ENCODE data around the gene SAYSD1. TPM values are rescaled to one million over a fixed set of nuclear protein-coding genes. Genes with fewer than 3 reads are reported as not detected.

SAYSD1 gene
- polyA plus RNA-seq, 4 donors = 19.6 to 22.6 (median 20.6) TPM

GRCh38 chr6:39080246-39080875 is 34.6 kb downstream of the SAYSD1 start:
- DNase-seq (ENCODE audit: low read depth in 4 of 4, low spot score in 3 of 4) = no peak

GRCh38 chr6:39079197-39080125 is 35.5 kb downstream of the SAYSD1 start:
- no peak for DNase-seq (ENCODE audit: low read depth in 4 of 4, low spot score in 3 of 4)

DNA sequence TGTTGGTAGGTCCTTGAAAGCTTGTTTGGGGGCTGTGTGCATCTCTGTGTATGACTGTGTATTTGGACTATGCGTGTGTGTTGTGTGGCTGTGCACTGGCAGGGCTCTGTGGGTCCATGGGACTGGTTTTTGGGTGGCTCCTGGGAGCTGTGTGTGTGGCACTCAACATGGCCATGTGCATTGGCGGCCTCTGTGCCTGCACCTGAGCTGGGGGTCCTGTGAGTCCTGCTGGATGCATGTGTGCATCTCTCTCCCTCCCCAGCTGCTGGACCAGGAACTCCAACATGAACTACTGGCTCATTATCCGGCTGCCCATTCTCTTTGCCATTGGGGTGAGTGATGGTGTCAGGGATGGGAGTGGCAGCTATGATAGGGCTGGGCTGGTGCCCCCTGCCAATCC is 36.3 kb downstream of the SAYSD1 start:
- no peak for DNase-seq (ENCODE audit: low read depth in 4 of 4, low spot score in 3 of 4)

DNA sequence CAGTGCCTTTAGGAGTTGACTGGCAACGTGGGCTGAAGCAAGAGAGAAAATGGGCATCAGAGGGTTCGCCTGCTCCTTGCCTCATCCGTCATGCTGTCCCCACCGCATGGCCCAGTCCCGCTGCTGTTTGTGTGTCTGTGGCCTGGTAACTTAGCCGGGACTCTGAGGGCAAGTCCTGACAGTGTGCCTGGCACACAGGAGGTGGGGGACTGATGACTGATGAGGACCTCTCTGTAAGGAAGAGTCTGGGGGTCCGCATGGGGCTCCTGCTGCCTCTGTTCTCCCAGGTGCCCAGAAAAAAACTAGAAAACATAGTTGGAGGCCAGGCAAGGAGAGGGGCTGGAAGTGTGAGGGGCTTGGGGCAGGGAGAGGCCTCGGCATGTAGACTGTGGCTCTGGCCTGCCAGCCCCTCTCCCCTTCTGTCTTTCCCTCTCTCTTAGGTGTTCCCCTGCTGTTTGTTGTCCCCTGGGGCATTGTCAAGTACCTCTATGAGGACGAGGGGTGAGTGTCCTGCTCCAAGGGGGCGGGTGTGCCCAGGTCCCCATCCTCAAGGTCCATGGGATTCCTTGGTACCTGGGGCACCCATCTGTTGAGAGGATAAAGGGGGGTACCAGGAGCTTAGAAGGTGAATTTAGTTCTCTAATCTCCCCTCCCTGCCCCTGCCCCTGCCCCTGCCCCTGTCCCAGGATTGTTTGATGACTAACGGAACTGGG is 36.9 kb downstream of the SAYSD1 start:
- DNase-seq (ENCODE audit: low read depth in 4 of 4, low spot score in 3 of 4) = no peak

DNA sequence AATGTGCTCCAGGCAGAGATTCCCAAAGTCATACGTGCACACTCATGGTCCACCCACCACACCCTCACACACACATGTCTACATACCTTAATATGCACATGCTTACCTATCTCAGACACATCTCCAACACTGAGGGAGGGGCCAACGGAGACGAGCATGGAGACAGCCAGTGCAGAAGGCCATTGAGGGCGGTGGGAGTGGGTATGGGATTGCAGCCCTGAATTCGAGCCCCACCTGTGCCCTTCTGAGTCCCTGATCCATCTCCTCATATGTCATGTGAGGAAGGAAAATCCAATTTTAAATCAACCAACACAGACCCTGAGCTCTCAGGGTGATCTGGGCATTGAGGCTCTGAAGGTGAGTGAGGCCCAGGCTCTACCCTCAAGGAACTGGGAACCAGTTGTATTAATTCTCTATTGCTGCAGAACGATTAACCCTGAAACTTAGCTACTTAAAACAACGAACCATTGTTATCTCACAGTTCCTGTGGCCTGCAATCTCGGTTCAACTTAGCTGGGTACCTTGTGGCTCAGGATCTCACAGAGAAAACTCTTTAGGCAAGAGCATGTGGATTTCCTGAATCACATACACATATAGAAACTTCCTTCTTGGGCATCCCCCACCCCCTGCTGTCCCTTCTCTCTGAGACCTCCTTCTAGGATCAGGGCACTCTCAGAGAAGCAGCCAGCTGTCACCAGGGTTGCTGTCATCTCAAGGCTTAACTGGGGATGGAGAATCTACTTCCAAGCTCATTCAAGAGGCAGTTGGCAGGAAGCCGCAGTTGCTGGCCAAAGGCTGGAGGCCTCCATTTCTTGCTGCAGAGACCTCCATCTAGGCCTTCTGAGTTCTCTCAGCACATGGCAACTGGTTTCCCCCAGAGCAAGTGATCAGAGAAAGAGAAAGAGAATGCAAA is 38.1 kb downstream of the SAYSD1 start:
- DNase-seq (ENCODE audit: low read depth in 4 of 4, low spot score in 3 of 4) = no peak

DNA sequence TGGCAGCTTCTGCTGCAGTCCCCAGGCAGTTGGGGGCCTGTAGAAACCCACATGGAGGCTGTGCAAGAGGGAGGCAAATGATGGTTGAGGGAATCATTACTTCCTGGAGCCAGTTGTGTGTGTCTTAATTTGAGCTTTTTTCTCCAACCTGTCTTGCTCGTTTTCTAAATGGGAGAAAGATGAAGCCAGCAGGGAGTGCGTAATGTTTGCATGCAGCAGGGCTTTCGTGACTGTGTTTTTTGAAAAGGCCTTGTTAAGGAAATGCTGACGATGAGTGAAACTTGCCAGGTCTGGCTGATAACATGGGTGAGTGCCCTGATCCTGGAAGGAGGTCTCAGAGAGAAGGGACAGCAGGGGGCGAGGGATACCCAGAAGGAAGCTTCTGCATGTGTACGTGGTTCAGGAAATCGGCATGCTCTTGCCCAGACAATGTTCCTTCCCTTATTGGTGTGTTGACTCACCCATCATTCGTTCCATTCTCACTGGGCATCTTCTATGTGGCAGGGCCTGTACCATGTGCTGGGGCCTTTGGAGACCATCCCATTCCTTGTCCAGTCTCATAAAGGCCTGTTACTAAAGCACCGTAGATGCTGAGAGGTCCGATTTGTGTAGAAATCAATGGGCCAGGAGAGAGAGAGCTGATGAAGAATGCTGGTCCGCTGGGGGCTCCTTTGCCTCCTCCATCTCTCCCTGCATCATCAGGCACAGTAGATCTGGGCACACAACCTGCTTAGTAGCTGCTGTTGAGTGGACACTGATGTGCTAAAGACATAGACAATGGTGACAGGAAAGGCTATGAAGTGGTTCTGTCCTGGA is 39.0 kb downstream of the SAYSD1 start:
- no peak for DNase-seq (ENCODE audit: low read depth in 4 of 4, low spot score in 3 of 4)

DNA sequence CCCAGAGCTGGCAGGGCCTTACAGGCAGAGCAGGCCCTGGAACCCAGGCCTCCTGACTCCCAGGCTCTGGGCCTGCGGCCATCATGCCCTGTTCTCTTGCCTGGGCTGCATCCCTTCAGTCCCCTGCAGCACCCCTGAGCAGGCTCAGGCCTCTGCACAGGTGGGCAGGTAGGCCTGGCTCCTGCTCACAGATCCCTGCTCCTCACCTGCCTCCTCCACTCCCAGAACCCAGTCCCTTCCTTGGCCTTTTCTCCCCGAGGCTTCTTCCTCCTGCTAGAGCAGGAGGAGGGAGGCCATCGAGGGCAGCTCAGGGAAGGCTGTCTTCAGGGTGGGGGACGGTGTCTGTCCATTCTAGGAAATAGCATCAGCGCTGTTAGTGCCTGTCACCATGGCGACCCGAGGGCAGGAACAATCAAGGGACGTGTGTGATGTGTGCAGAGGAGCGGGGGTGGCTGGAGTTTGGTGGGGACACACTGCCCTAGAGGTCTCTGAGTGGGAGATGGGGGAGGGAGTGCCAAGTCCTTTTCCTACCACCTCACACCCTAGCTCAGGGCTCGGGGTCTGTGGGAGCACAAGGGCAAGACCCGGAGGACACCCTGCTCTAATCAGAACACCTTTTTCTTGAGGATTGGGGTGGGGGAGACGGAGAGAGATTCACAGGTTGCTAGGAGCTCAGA is 39.8 kb downstream of the SAYSD1 start:
- DNase-seq (ENCODE audit: low read depth in 4 of 4, low spot score in 3 of 4) = no peak

DNA sequence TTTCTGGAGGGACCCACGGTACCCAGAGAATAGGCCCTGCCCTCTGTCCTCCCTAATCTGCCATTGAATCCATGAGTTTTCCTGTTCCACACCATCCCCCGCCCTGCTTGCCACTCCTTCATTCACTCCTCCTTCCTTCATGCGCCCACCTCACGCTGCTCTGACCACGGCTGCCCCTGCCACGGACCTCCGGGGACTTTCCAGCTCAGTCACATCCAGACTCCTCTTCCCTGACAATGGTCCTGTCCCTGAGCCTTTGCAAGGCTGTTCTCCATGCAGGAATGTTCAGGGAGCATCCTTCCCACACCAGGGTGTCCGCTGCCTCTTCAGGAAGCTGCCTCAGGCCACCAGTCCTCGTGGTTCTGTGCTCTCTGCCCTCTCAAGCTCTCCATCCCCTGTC is 40.5 kb downstream of the SAYSD1 start:
- no peak for DNase-seq (ENCODE audit: low read depth in 4 of 4, low spot score in 3 of 4)

GRCh38 chr6:39073471-39074355 is 41.3 kb downstream of the SAYSD1 start:
- DNase-seq (ENCODE audit: low read depth in 4 of 4, low spot score in 3 of 4) = no peak

DNA sequence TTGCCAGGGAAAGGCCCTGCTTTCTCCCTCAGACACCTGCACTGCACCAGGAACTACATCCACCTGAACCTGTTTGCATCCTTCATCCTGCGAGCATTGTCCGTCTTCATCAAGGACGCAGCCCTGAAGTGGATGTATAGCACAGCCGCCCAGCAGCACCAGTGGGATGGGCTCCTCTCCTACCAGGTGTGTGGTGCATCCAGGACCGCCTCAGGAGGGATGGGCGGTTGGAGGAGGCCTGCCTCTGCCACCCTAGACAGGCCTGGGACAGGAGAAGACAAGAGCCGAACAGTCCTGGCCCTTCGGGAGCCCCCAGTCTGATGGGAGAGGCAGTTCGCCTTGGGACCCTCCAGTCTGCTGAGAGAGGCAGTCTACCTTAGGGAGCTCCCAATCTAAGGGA is 42.2 kb downstream of the SAYSD1 start:
- DNase-seq (ENCODE audit: low read depth in 4 of 4, low spot score in 3 of 4) = no peak

- DNase-seq (ENCODE audit: low read depth in 4 of 4, low spot score in 3 of 4) = no peak
Observed at GRCh38 chr6:39068391-39068790, 46.6 kb downstream of the SAYSD1 start.

DNA sequence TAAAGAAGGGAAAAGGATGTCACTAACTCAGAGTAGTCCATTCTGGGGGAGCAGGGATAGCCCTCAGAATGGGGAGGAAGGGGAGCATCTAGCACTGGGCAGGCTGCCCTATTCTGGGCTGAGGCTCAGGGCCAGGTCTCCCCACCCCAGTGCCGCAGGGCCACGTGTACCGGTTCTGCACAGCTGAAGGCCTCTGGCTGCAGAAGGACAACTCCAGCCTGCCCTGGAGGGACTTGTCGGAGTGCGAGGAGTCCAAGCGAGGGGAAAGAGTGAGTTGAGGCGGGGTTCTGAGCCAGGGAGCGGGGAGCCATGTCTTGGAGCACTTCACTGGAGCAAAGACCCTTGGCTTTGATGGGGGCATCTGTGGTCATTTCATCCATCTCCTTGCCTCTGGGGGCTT is 49.4 kb downstream of the SAYSD1 start:
- DNase-seq (ENCODE audit: low read depth in 4 of 4, low spot score in 3 of 4) = no peak

- no peak for DNase-seq (ENCODE audit: low read depth in 4 of 4, low spot score in 3 of 4)
Observed at GRCh38 chr6:39063526-39063925, 51.5 kb downstream of the SAYSD1 start.

DNA sequence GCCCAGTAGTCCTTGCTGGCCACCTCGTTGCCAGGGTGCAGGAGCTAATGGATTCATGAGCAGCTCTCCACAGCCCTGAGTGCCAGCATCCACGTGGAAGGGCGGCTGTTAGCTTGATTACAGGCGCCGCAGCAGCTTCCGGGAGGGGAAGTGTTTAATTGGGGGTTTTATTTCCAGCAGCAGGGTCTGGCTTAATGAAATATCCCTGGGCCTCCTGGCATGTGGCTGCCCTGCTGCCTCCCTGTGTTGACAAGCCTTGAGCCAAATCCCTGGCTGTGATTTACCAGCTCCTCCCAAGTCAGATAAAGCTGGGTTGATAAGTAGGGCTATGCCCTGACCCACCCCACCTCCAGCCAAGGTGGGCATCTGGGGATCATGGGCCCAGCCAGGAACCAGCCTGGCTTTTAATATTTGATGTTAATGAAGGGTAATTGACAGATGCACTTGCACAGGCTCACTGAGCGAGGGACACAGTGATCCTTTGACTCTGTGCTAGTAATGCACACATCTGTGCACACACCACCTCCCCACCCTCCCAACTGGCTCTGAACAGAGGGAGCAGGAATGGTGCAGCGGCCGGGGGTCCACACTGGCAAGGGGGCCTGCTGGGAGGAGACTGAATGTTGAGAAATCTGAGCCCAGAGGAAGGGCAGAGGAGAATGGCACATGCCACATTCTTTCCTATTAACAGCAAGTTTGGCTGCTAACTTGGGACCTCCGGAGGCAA is 52.8 kb downstream of the SAYSD1 start:
- no peak for DNase-seq (ENCODE audit: low read depth in 4 of 4, low spot score in 3 of 4)

DNA sequence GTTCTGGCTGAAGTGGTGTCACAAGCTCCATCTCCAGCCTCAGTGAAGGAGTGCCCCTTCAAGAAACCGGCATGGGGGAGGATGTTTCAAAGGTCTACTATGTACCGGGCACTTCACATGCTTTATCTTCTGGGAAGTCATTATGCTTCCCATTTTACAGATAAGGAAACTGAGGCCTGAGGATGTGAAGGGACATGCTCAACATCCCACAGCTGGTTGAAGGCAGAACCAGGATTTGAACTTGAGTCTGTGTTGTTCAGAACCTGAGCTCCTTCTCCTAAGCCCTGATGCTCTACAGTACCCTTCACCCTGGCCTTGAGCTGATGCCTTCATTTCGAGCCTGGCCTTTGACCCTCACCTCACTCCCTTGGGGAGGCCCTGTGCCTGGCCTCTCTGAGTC is 53.4 kb downstream of the SAYSD1 start:
- no peak for DNase-seq (ENCODE audit: low read depth in 4 of 4, low spot score in 3 of 4)

- no peak for DNase-seq (ENCODE audit: low read depth in 4 of 4, low spot score in 3 of 4)
Observed at GRCh38 chr6:39061182-39061581, 53.8 kb downstream of the SAYSD1 start.

DNA sequence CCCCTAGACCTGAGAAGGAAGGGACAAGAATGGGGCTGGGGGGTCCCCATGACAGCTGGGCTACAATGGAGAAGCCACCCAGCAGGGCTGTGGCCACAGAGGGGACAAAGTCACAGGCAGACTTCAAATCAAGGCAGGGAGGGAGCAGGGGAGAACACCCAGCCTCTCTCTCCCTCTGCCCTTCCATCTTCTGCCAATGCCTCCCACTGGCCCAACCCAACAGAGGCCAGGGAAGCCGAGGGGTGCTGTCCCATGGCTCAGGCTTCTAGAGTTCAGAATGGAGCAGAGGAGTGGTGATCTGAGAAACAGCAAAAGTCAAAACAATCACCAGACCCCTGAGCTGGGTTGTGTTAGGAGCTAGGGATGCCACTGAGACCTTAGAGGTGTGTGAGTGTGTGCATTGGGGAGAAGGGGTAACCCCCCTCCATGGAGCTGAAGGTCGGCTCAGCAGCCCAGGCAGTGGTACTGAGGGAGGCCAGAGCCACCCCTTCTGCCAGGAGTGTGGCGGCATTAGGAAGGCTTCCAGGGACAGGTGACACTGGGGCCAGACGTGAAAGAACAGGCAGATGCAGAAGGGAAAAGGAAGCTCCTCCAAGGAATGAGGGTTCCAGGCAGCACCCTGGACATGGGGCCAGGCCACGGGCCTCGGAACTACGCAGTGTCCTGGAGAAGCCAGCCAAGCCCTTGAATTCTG is 54.4 kb downstream of the SAYSD1 start:
- no peak for DNase-seq (ENCODE audit: low read depth in 4 of 4, low spot score in 3 of 4)
